ENCODE measurements around the gene CAND2.

The CAND2 gene

DNA sequence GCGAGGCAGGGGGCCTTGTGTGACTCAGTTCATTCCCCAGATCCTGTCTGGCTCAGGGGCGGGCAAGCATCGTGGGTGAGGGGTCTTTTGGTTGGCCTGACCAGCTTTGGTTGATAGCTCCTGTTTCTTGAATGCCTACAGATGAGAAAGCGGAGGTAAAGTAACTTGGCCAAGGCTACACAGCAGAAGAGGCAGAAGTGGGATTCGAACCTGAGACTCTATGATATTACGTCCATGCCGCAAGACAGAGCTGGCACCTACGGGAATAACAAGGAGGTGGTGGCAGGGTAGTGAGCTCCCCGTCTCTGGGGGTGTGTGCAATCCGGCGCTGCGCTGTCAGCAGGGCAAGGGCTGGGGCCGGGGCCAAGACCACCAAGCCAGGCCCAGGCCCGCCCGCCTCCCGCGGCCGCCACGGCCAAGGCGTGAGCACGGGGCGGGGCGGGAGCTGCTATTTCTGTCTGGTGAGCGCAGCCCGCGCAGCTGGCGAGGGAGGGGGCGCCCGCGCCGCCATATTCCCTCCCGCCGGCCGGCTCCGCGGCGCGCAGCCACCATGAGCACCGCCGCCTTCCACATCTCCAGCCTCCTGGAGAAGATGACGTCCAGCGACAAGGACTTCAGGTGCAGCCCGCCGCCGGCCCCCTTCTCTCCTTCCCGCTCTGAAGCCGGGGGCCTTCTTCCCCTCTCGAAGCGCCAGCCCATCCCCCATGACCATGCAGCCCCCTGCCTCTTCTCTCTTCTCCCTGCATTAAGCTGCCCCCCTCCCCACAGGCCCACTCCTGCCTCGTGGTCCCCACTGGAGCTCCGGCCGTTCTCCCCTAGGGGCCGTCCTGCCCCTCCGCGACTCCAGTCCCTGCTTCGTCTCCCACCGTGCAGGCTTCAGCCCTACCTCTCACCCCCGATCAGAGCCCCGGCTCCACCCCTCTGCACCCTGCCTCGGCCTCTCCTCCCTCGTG lies at the start of gene CAND2:
Gene CAND2 (plus strand): TSS at position 510 of the 953 bp plus-strand sequence. CDS start 41 bp downstream, at position 551.
- Histone ChIP-seq H3K4me2 (ENCODE audit: low read depth, low read length, poor library complexity, severe bottlenecking) (peak within 1 kb of the TSS; percentile 35), H3K9me2 (replicated peaks; ENCODE audit: insufficient read depth, low read length) (no peaks in the 10 kb centered on the region), H4K20me1 (ENCODE audit: low read depth, low read length) (no peaks in the 10 kb centered on the region), H3F3A (ENCODE audit: insufficient read depth) (0 out of 2 replicates have a peak, but pooled peaks cover 3% of the 10 kb centered on the region), H3K79me2 (ENCODE audit: insufficient read depth, low read length) (no peaks in the 10 kb centered on the region), H3K27me3 (ENCODE audit: low read length) (no peaks in the 10 kb centered on the region), H3K9me3 (ENCODE audit: insufficient read depth, low read length) (no peaks in the 10 kb centered on the region), H3K36me3 (ENCODE audit: low read length) (no peaks in the 10 kb centered on the region), H3K4me3 (ENCODE audit: insufficient read depth, low read length, poor library complexity, severe bottlenecking) (no peak within 1 kb of the TSS), H3K27ac (ENCODE audit: low read depth, low read length) (no peak within 1 kb of the TSS), H2AFZ (ENCODE audit: low read depth, low read length, severe bottlenecking) (peak within 1 kb of the TSS; percentile 24), H3K9ac (ENCODE audit: low read length) (peak within 1 kb of the TSS; percentile 28; the same call in 1 of the 2 replicates)
- TF ChIP-seq EZH2phosphoT487 (conservative IDR thresholded peaks at IDR 0.05; ENCODE audit: low read length): no peak
- TF ChIP-seq, protein P1, sequence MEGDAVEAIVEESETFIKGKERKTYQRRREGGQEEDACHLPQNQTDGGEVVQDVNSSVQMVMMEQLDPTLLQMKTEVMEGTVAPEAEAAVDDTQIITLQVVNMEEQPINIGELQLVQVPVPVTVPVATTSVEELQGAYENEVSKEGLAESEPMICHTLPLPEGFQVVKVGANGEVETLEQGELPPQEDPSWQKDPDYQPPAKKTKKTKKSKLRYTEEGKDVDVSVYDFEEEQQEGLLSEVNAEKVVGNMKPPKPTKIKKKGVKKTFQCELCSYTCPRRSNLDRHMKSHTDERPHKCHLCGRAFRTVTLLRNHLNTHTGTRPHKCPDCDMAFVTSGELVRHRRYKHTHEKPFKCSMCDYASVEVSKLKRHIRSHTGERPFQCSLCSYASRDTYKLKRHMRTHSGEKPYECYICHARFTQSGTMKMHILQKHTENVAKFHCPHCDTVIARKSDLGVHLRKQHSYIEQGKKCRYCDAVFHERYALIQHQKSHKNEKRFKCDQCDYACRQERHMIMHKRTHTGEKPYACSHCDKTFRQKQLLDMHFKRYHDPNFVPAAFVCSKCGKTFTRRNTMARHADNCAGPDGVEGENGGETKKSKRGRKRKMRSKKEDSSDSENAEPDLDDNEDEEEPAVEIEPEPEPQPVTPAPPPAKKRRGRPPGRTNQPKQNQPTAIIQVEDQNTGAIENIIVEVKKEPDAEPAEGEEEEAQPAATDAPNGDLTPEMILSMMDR (IDR thresholded peaks at IDR 0.05; ENCODE audit: insufficient read depth, low read length, poor library complexity, severe bottlenecking): no peak

DNA sequence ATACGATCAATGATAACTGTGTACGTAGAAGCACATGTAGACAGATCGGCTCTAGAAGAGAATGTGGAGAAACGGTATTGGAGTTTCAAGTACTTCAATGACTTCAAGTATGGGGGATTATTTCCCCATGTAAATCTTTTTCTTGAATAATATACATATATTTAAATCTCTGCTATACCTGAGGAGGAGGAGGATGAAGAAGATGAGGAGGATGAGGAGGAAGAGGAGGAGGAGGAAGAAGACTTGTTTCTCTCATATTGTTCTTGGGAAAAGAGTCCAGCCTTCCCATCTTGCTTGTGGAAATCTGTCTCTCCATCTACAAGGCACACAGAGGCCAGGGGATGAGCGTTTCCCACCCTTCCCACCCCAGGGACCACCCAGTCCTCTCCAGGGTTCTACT lies 48.0 kb upstream of the CAND2 start:
- Histone ChIP-seq H3F3A (ENCODE audit: insufficient read depth) (peaks cover 5% of the 10 kb centered on the region), H3K9ac (ENCODE audit: low read length) (no peak overlapping the region), H3K4me3 (ENCODE audit: insufficient read depth, low read length, poor library complexity, severe bottlenecking) (no peak overlapping the region), H4K20me1 (ENCODE audit: low read depth, low read length) (no peaks in the 10 kb centered on the region), H3K27me3 (ENCODE audit: low read length) (no peaks in the 10 kb centered on the region), H3K36me3 (ENCODE audit: low read length) (no peaks in the 10 kb centered on the region), H3K4me2 (ENCODE audit: low read depth, low read length, poor library complexity, severe bottlenecking) (peak overlapping the region; percentile 67), H3K9me2 (replicated peaks; ENCODE audit: insufficient read depth, low read length) (no peaks in the 10 kb centered on the region), H2AFZ (ENCODE audit: low read depth, low read length, severe bottlenecking) (no peak overlapping the region), H3K9me3 (ENCODE audit: insufficient read depth, low read length) (no peaks in the 10 kb centered on the region), H3K79me2 (ENCODE audit: insufficient read depth, low read length) (no peaks in the 10 kb centered on the region), H3K27ac (ENCODE audit: low read depth, low read length) (no peak overlapping the region)
- TF ChIP-seq, protein P1 (IDR thresholded peaks at IDR 0.05; ENCODE audit: insufficient read depth, low read length, poor library complexity, severe bottlenecking): no peak
- TF ChIP-seq EZH2phosphoT487 (conservative IDR thresholded peaks at IDR 0.05; ENCODE audit: low read length): no peak

GRCh38 chr3:12750223-12750622 lies 46.3 kb upstream of the CAND2 start:
- no peaks in the 10 kb centered on the region for H3K79me2 ChIP-seq (ENCODE audit: insufficient read depth, low read length)
- peaks cover 5% of the 10 kb centered on the region for H3F3A ChIP-seq (ENCODE audit: insufficient read depth)
- no peaks in the 10 kb centered on the region for H3K9me2 ChIP-seq (replicated peaks; ENCODE audit: insufficient read depth, low read length)
- no peaks in the 10 kb centered on the region for H4K20me1 ChIP-seq (ENCODE audit: low read depth, low read length)
- H2AFZ ChIP-seq (ENCODE audit: low read depth, low read length, severe bottlenecking): no peak overlapping the region
- peak overlapping the region; percentile 87 for H3K27ac ChIP-seq (ENCODE audit: low read depth, low read length)
- no peaks in the 10 kb centered on the region for H3K36me3 ChIP-seq (ENCODE audit: low read length)
- H3K4me2 ChIP-seq (ENCODE audit: low read depth, low read length, poor library complexity, severe bottlenecking): peak overlapping the region; percentile 67
- peak overlapping the region; percentile 20; the same call in 1 of the 2 replicates for H3K9ac ChIP-seq (ENCODE audit: low read length)
- peak overlapping the region; percentile 24 for H3K4me3 ChIP-seq (ENCODE audit: insufficient read depth, low read length, poor library complexity, severe bottlenecking)
- no peaks in the 10 kb centered on the region for H3K9me3 ChIP-seq (ENCODE audit: insufficient read depth, low read length)
- H3K27me3 ChIP-seq (ENCODE audit: low read length): no peaks in the 10 kb centered on the region
- no peak for TF ChIP-seq EZH2phosphoT487 (conservative IDR thresholded peaks at IDR 0.05; ENCODE audit: low read length)
- TF ChIP-seq, protein P1 (IDR thresholded peaks at IDR 0.05; ENCODE audit: insufficient read depth, low read length, poor library complexity, severe bottlenecking): no peak

Measured in SU-DHL-6 (cell line).